ENCODE results near the gene SLC8A1.

GRCh38 chr2:40155728-40156127 is 296.2 kb downstream of the SLC8A1 start:
- no peak for TF ChIP-seq EP300 (IDR thresholded peaks at IDR 0.05)
- TF ChIP-seq CTCF (IDR thresholded peaks at IDR 0.05): no peak
- no peak for TF ChIP-seq POLR2A (IDR thresholded peaks at IDR 0.05)
